ENCODE measurements around the gene BNC1.

DNA sequence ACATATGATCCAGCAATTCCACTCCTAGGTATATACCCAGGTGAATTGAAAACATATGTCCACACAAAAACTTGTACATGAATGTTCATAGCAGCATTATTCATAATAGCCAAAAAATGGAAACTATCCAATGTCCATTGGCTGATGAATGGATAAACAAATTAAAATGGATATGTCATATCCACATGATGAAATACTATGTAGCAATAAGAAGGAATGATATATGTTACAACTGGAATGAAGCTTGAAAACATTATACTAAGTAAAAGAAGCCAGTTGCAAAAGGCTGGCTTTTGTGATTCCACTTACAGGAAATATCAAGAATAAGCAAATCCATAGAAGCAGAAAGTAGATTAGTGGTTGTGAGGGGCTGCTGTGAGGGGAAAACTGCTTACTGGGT, 33.7 kb downstream of the BNC1 start:
- TF ChIP-seq EZH2 (IDR thresholded peaks at IDR 0.05) (no peak), POLR2AphosphoS5 (IDR thresholded peaks at IDR 0.05; ENCODE audit: borderline replicate concordance, low read depth, low read length) (no peak), FOXP2 (optimal IDR thresholded peaks at IDR 0.05; ENCODE audit: control extremely low read depth, extremely low read length, insufficient read depth) (no peak)
